Peyer's patch (tissue), 4 donors: ENCODE results near the gene HSPBAP1.

Experiments
- CTCF ChIP-seq, 6 experiments: fragments of 450-650 bp in 4 of 6; fragments of 200-600 bp in 2 of 6; sonication (generic) in 1 of 6; IDR thresholded peaks; one replicate each; pipeline ENCODE4 v1.5.1; 2017 to 2019; ENCODE audit warnings: antibody characterized with exemption in 6 of 6, mild to moderate bottlenecking in 3 of 6, moderate library complexity in 1 of 6
- POLR2A ChIP-seq, 2 donors: fragments of 450-650 bp; IDR thresholded peaks; one replicate each; pipeline ENCODE4 v1.5.1; 2017; ENCODE audit warnings: antibody characterized with exemption in 2 of 2, mild to moderate bottlenecking in 2 of 2, moderate library complexity in 2 of 2

GRCh38 chr3:122802323-122802722 is 8.7 kb upstream of the HSPBAP1 start:
- TF ChIP-seq POLR2A (IDR thresholded peaks at IDR 0.05) (no peak), CTCF (IDR thresholded peaks at IDR 0.05) (no peak)
